Neural crest cell (in vitro differentiated cells): Measurements from ENCODE around the gene HERC2. TPM values are rescaled to one million over a fixed set of nuclear protein-coding genes. Genes with fewer than 3 reads are reported as not detected.

Experiments used
- DNase-seq: peaks from one replicate; pipeline ENCODE4 v3.0.0; 2021; ENCODE audit warnings: low read depth, mixed read lengths, low spot score
- H3K27ac Mint-ChIP-seq: one replicate; pipeline ENCODE4 v1.8.0; 2021; ENCODE audit warnings: mild to moderate bottlenecking, mixed read lengths; ENCODE audit not compliant: unreplicated experiment
- H3K27me3 Mint-ChIP-seq: 2 replicates; pipeline ENCODE4 v1.8.0; 2021; ENCODE audit warnings: low read depth, mild to moderate bottlenecking, mixed read lengths
- H3K36me3 Mint-ChIP-seq: 2 replicates; pipeline ENCODE4 v1.8.0; 2021; ENCODE audit warnings: low read depth, mild to moderate bottlenecking, mixed read lengths
- H3K4me1 Mint-ChIP-seq: 2 replicates; pipeline ENCODE4 v1.8.0; 2021; ENCODE audit warnings: mixed read lengths
- H3K4me3 Mint-ChIP-seq: one replicate; pipeline ENCODE4 v1.8.0; 2021; ENCODE audit warnings: mild to moderate bottlenecking, mixed read lengths
- H3K9me3 Mint-ChIP-seq: 2 replicates; pipeline ENCODE4 v1.8.0; 2021; ENCODE audit warnings: mixed read lengths
- CTCF ChIP-seq: fragments of 200-600 bp; sonication (generic); conservative IDR thresholded peaks from 2 replicates; pipeline ENCODE4 v1.5.0; 2021; ENCODE audit warnings: antibody characterized with exemption, mild to moderate bottlenecking
- total RNA-seq: library from RNA; stranded (reverse); gene quantifications from 2 replicates; pipeline ENCODE4 v1.2.1, GENCODE V29; 2021

The HERC2 gene
- total RNA-seq, 1 donor from 2014 or later: 83.6 TPM

- Mint-ChIP-seq H3K4me3 (peak overlapping the region; percentile 47), H3K27ac (no peak overlapping the region), H3K9me3 (no peaks in the 10 kb centered on the region), H3K4me1 (peaks cover 42% of the 10 kb centered on the region), H3K36me3 (no peaks in the 10 kb centered on the region), H3K27me3 (peaks cover 73% of the 10 kb centered on the region)
- no peak for DNase-seq
- TF ChIP-seq CTCF: no peak
Measured at GRCh38 chr15:28100516-28101195, 221.3 kb downstream of the HERC2 start.

DNA sequence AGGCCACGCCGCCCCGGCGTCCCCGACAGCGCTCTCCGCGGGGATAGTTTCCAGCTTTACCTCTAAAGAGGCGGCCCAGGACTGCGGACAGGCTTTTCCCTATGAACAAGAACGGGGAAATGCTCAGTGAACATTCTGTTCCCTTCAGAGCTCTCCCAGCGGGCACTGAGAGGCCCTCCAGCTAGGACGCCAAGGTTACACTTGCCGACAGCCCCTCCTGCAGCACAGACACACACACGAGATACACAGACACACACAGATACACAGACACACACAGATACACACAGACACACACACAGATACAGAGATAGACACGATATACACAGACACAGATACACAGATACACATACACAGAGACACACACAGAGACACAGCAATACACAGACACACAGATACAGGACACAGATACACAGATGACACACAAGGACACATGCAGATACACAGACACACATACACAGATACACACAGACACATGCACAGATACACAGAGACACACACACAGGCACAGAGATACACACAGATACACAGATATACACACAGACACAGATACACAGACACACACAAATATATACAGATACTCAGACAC is 222.3 kb downstream of the HERC2 start:
- Mint-ChIP-seq H3K27me3 (peaks cover 77% of the 10 kb centered on the region), H3K4me1 (peaks cover 45% of the 10 kb centered on the region), H3K36me3 (no peaks in the 10 kb centered on the region), H3K27ac (no peak overlapping the region), H3K4me3 (peak overlapping the region; percentile 47), H3K9me3 (no peaks in the 10 kb centered on the region)
- TF ChIP-seq CTCF: no peak
- DNase-seq: no peak

DNA sequence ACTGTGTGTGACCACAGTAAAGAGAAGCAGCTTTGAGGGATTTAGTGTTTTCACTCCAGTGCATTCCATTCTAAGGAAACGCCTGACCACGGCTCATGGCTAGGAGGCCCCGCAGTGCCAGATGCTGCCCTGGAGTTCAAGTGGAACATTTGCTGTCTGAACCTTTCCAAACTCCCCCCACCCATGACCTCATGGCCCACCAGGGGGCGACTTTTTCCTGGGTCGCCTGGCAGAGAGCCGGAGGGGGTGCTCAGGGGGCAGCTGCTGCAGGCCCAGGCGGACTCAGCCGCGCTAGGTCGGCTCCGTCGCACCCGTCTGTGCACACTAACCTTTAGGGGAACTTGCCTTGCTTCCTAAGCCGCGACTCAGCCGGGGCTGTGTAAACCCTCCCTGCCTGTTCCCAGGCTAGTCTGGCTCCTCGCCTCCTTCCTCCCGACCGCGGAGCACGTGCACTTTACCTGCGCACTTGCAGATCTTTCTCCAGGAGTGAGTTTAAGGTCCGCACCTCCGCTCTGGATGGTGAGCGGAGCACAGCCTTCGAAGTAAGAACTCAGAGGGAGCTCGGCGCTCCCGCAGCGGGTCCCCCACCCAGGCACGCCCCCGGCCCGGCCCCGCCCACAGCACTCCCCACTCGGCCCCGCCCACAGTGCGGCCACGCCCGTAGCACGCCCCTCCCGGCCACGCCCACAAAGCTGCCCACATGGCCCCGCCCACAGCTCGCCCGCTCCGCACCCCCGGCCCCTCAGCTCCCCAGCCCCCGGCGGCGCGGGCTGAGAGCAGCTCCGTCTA is 223.0 kb downstream of the HERC2 start, which contains the start of gene OCA2:
Gene OCA2, minus strand, starts transcription at position 550 of the 789 bp plus-strand sequence. CDS start 17,441 bp downstream, outside the sequence.
- peak; percentile 61 for TF ChIP-seq CTCF
- Mint-ChIP-seq H3K27ac (no peak within 1 kb of the TSS), H3K4me1 (peaks cover 40% of the 10 kb centered on the region), H3K27me3 (peaks cover 82% of the 10 kb centered on the region), H3K4me3 (peak within 1 kb of the TSS; percentile 65), H3K9me3 (no peaks in the 10 kb centered on the region), H3K36me3 (no peaks in the 10 kb centered on the region)
- peak; percentile 68 for DNase-seq

GRCh38 chr15:28098360-28098765 is 223.6 kb downstream of the HERC2 start:
- Mint-ChIP-seq H3K4me1 (peaks cover 37% of the 10 kb centered on the region), H3K27ac (no peak overlapping the region), H3K9me3 (no peaks in the 10 kb centered on the region), H3K36me3 (no peaks in the 10 kb centered on the region), H3K4me3 (peak overlapping the region; percentile 65), H3K27me3 (peaks cover 83% of the 10 kb centered on the region)
- TF ChIP-seq CTCF: no peak
- no peak for DNase-seq

GRCh38 chr15:28097656-28098359 is 224.2 kb downstream of the HERC2 start:
- Mint-ChIP-seq H3K27ac (no peak overlapping the region), H3K36me3 (no peaks in the 10 kb centered on the region), H3K4me3 (peak overlapping the region; percentile 65), H3K9me3 (no peaks in the 10 kb centered on the region), H3K4me1 (peaks cover 34% of the 10 kb centered on the region), H3K27me3 (peaks cover 84% of the 10 kb centered on the region)
- TF ChIP-seq CTCF: no peak
- DNase-seq: no peak
